Activated CD8-positive, alpha-beta memory T cell treated with anti-CD3 and anti-CD28 coated beads for 24 hours (primary cell): ENCODE data around the gene CASP3.

Experiments
- DNase-seq: peaks from one replicate; pipeline ENCODE4 v3.0.0-alpha.2; 2020

Gene CASP3

GRCh38 chr4:184649026-184649970, at the start of gene CASP3, which contains the start of gene PRIMPOL:
Gene CASP3, minus strand, starts transcription at chr4:184649447. Its CDS starts 10,994 bp downstream, at chr4:184638453.
Gene PRIMPOL, plus strand, starts transcription at chr4:184649738. Its CDS starts 7,403 bp downstream, at chr4:184657141.
- peak; percentile 99 for DNase-seq

- no peak for DNase-seq
Measured at GRCh38 chr4:184697956-184698355, 48.7 kb upstream of the CASP3 start.

- no peak for DNase-seq
Measured at GRCh38 chr4:184695178-184695896, 46.1 kb upstream of the CASP3 start.

- DNase-seq = no peak
Measured at GRCh38 chr4:184694412-184694956, 45.2 kb upstream of the CASP3 start.

- DNase-seq = no peak
Measured at GRCh38 chr4:184693056-184693455, 43.8 kb upstream of the CASP3 start.

- DNase-seq = no peak
Measured at GRCh38 chr4:184689681-184690080, 40.4 kb upstream of the CASP3 start.

GRCh38 chr4:184688447-184688846, 39.2 kb upstream of the CASP3 start:
- no peak for DNase-seq

- DNase-seq = no peak
Measured at GRCh38 chr4:184688005-184688404, 38.8 kb upstream of the CASP3 start.

- no peak for DNase-seq
Measured at GRCh38 chr4:184684491-184685189, 35.4 kb upstream of the CASP3 start.

- DNase-seq = no peak
Measured at GRCh38 chr4:184681916-184682315, 32.7 kb upstream of the CASP3 start.

- DNase-seq = no peak
Measured at GRCh38 chr4:184680698-184681097, 31.5 kb upstream of the CASP3 start.

GRCh38 chr4:184675821-184676492, 26.7 kb upstream of the CASP3 start:
- DNase-seq = no peak

GRCh38 chr4:184675018-184675417, 25.8 kb upstream of the CASP3 start:
- DNase-seq = no peak

GRCh38 chr4:184674011-184674410, 24.8 kb upstream of the CASP3 start:
- no peak for DNase-seq

GRCh38 chr4:184672741-184673140, 23.5 kb upstream of the CASP3 start:
- DNase-seq = no peak

GRCh38 chr4:184671101-184671500, 21.9 kb upstream of the CASP3 start:
- no peak for DNase-seq

GRCh38 chr4:184669251-184669650, 20.0 kb upstream of the CASP3 start:
- no peak for DNase-seq

- DNase-seq = no peak
Measured at GRCh38 chr4:184668511-184669114, 19.4 kb upstream of the CASP3 start.

GRCh38 chr4:184668096-184668495, 18.8 kb upstream of the CASP3 start:
- DNase-seq = no peak

- no peak for DNase-seq
Measured at GRCh38 chr4:184666670-184667069, 17.4 kb upstream of the CASP3 start.

- DNase-seq = no peak
Measured at GRCh38 chr4:184664445-184665210, 15.4 kb upstream of the CASP3 start.
